Astrocyte of the cerebellum (primary cell): ENCODE results near the gene COMMD3.

Experiments
- DNase-seq: peaks from one replicate; pipeline ENCODE4 v3.0.0-alpha.2; 2011; ENCODE audit warnings: low read depth
- H3K4me3 ChIP-seq: 2 replicates; pipeline ENCODE4 v1.5.1; 2011; ENCODE audit warnings: mild to moderate bottlenecking, low read depth, low read length, moderate library complexity
- CTCF ChIP-seq: IDR thresholded peaks from 2 replicates; pipeline ENCODE4 v1.5.1; 2012; ENCODE audit warnings: low read length, low read depth, moderate library complexity, mild to moderate bottlenecking; ENCODE audit errors: missing control alignments
- in situ Hi-C: cut with HindIII; loops from 2 replicates; pipeline ENCODE4 v1.10.0; 2017; ENCODE audit warnings: low sequenced_read_pairs

COMMD3 gene

GRCh38 chr10:22340329-22341189, 24.4 kb downstream of the COMMD3 start:
- H3K4me3 ChIP-seq, result peak overlapping the region; percentile 59
- TF ChIP-seq CTCF, result no peak
- in situ Hi-C loops, result no loop called here
- peak; percentile 66 for DNase-seq

GRCh38 chr10:22341190-22341925, 25.2 kb downstream of the COMMD3 start:
- TF ChIP-seq CTCF, result no peak
- in situ Hi-C loops, result no loop called here
- H3K4me3 ChIP-seq, result peak overlapping the region; percentile 59
- no peak for DNase-seq

- no peak for DNase-seq
- in situ Hi-C loops, result no loop called here
- H3K4me3 ChIP-seq, result no peak overlapping the region
- TF ChIP-seq CTCF, result no peak
Measured at GRCh38 chr10:22341926-22342196, 25.7 kb downstream of the COMMD3 start.

GRCh38 chr10:22342421-22342820, 26.2 kb downstream of the COMMD3 start:
- no peak for TF ChIP-seq CTCF
- no peak for DNase-seq
- H3K4me3 ChIP-seq, result no peak overlapping the region
- in situ Hi-C loops, result no loop called here

GRCh38 chr10:22343731-22344130, 27.5 kb downstream of the COMMD3 start:
- no peak for DNase-seq
- no peak for TF ChIP-seq CTCF
- no peak overlapping the region for H3K4me3 ChIP-seq
- in situ Hi-C loops, result no loop called here

- no peak for DNase-seq
- H3K4me3 ChIP-seq, result no peak overlapping the region
- no peak for TF ChIP-seq CTCF
- in situ Hi-C loops, result no loop called here
Measured at GRCh38 chr10:22344249-22344648, 28.1 kb downstream of the COMMD3 start.
